ENCODE measurements around the gene THSD4. TPM values are rescaled to one million over a fixed set of nuclear protein-coding genes. Genes with fewer than 3 reads are reported as not detected.

THSD4 gene
- total and polyA plus RNA-seq, 2 of the 4 experiments (the other 2 are of a cell fraction): 25.5 to 31.1 TPM

DNA sequence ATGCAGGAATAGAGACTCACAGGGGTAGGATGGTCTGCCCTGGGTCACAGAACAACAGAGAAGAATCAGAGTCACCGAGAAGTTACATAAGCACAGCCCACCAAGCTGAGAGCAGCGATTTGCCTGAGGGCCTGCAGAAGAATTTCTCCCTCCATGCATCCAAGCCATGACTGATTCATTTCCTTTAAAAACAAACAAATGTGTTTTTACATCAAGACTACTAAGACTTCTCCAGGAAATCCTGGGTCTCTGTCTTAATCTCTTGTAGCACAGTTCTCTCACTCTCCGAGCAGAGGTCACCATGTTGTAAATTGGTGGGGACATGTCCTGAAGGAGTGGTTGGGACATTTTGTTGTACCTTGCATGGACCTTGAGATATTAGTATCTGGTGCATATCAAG is 159.8 kb downstream of the THSD4 start:
- DNase-seq: peak; percentile 92
- Histone ChIP-seq H2BK5ac (ENCODE audit: low read depth, low read length, poor library complexity, severe bottlenecking) (peak overlapping the region; percentile 88), H3K23ac (ENCODE audit: low read depth, low read length) (0 out of 2 replicates have a peak overlapping the region, but pooled peaks have one; percentile 20), H4K91ac (ENCODE audit: insufficient read depth, low read depth, low read length) (peak overlapping the region; percentile 50), H3K4me1 (ENCODE audit: control insufficient read depth, insufficient read depth, low read length) (peaks cover 40% of the 10 kb centered on the region), H3K4ac (ENCODE audit: low read depth, low read length) (peak overlapping the region; percentile 50), H3K27me3 (ENCODE audit: control insufficient read depth, insufficient read depth, low read length) (no peaks in the 10 kb centered on the region), H3K56ac (ENCODE audit: extremely low read depth, insufficient read depth, low read length) (no peak overlapping the region), H3K9me1 (ENCODE audit: insufficient read depth, low read length) (peaks cover 35% of the 10 kb centered on the region), H2AK5ac (ENCODE audit: low read depth, low read length) (peak overlapping the region; percentile 70; the same call in 1 of the 2 replicates), H3K36me3 (ENCODE audit: control insufficient read depth, insufficient read depth, low read length) (no peaks in the 10 kb centered on the region), H2BK15ac (ENCODE audit: low read depth, low read length) (peak overlapping the region; percentile 13; the same call in 2 of the 3 replicates), H3K79me1 (ENCODE audit: low read depth in 1 of 2, low read length in 2 of 2) (peaks cover 6 to 43% of the 10 kb centered on the region in 2 experiments; a peak in 3 of 4 replicates), H4K8ac (ENCODE audit: low read depth in 2 of 2, low read length in 2 of 2) (peak overlapping the region in 1 of 2 experiments; percentile 76; a peak in 2 of 4 replicates), H2AFZ (replicated peaks; ENCODE audit: low read length, poor library complexity) (no peak overlapping the region), H3K4me3 (ENCODE audit: insufficient read depth, low read depth, low read length) (no peak overlapping the region), H3K27ac (ENCODE audit: insufficient read depth, low read length) (peak overlapping the region; percentile 89), H3K4me2 (ENCODE audit: low read depth, low read length) (peak overlapping the region; percentile 72), H4K5ac (ENCODE audit: low read depth, low read length) (peak overlapping the region; percentile 85), H2BK20ac (ENCODE audit: low read depth, low read length) (peak overlapping the region; percentile 73), H3K9ac (ENCODE audit: low read depth, low read length) (peak overlapping the region; percentile 41; the same call in 1 of the 2 replicates), H3K9me3 (ENCODE audit: control insufficient read depth, insufficient read depth, low read length) (no peaks in the 10 kb centered on the region), H3K14ac (replicated peaks; ENCODE audit: low read depth, low read length) (peak overlapping the region; percentile 49; the same call in 1 of the 2 replicates), H4K20me1 (ENCODE audit: insufficient read depth, low read length) (no peaks in the 10 kb centered on the region), H3K18ac (ENCODE audit: low read depth, low read length) (peak overlapping the region; percentile 95), H2BK120ac (ENCODE audit: low read depth, low read length) (peak overlapping the region; percentile 79), H2AK9ac (replicated peaks; ENCODE audit: low read depth, low read length, poor library complexity) (no peak overlapping the region)
- in situ Hi-C loops (cut with MboI; ENCODE audit: low sequenced_read_pairs): no loop called here
- TF ChIP-seq MAFK (IDR thresholded peaks at IDR 0.05; ENCODE audit: low read depth, low read length) (peak; percentile 39; the same call in 1 of the 2 replicates), CHD1 (IDR thresholded peaks at IDR 0.05; ENCODE audit: low read depth, low read length) (no peak), BHLHE40 (IDR thresholded peaks at IDR 0.05; ENCODE audit: low read depth, low read length) (no peak), MAZ (IDR thresholded peaks at IDR 0.05; ENCODE audit: borderline replicate concordance, low read depth, low read length) (0 out of 2 replicates have a peak, but pooled peaks have one; percentile 7), RAD21 (IDR thresholded peaks at IDR 0.05; ENCODE audit: low read length) (no peak; the same call in 1 of the 2 replicates), RFX5 (IDR thresholded peaks at IDR 0.05; ENCODE audit: low read depth, low read length) (peak; percentile 43; the same call in 1 of the 2 replicates), CEBPB (IDR thresholded peaks at IDR 0.05; ENCODE audit: low read depth, low read length) (peak; percentile 44)
- TSS peak; percentile 0 for BruUV-seq (replicated peaks)
- ChIA-PET CTCF (no interaction called here), POLR2A (ENCODE audit: unreplicated experiment) (no interaction called here)
- intact Hi-C loops (cut with micrococcal nuclease): loop anchor here (1.0 to 10.0 kb wide), 2 partner anchors 260 to 300 kb away; no protein-coding TSS in a partner anchor
- 0% methylated on average over 1 of the region's 3 CpGs; no CpG with 5 or more reads in 1 of the 2 experiments for WGBS, 2 experiments (ENCODE audit: extremely low coverage in 2 of 2, insufficient read length in 1 of 2)
- dilution Hi-C loops (cut with HindIII; ENCODE audit: low sequenced_read_pairs, unreplicated experiment): no loop called here
- peak; percentile 73 for ATAC-seq (ENCODE audit: low read depth)

Data from IMR-90 (cell line).